Osteoblast (primary cell): ENCODE measurements around the gene SOX12. TPM values are rescaled to one million over a fixed set of nuclear protein-coding genes. Genes with fewer than 3 reads are reported as not detected.
"Not testable (repeated sequence)": the region's sequence is repeated elsewhere in the genome, so short reads cannot be mapped to it uniquely, and the experiment has no call there.

Experiments used
- DNase-seq: peaks from one replicate; pipeline ENCODE4 v3.0.0; 2011; ENCODE audit warnings: low spot score, mixed read lengths; ENCODE audit not compliant: insufficient read length; ENCODE audit errors: missing footprints
- H2AFZ ChIP-seq: 2 replicates; pipeline ENCODE4 v1.6.0; 2011; ENCODE audit warnings: mild to moderate bottlenecking, low read length
- H3K27ac ChIP-seq: 2 replicates; pipeline ENCODE4 v1.5.1; 2011; ENCODE audit warnings: mild to moderate bottlenecking, low read depth, low read length, moderate library complexity
- H3K27me3 ChIP-seq: 2 replicates; pipeline ENCODE4 v1.6.0; 2012; ENCODE audit warnings: mild to moderate bottlenecking, control low read depth, inconsistent platforms, low read length, moderate library complexity; ENCODE audit not compliant: insufficient read depth
- H3K36me3 ChIP-seq: 2 replicates; pipeline ENCODE4 v1.5.1; 2011; ENCODE audit warnings: mild to moderate bottlenecking, low read length, control low read depth, moderate library complexity; ENCODE audit not compliant: insufficient read depth
- H3K4me1 ChIP-seq: 2 replicates; pipeline ENCODE4 v1.5.1; 2011; ENCODE audit warnings: mild to moderate bottlenecking, low read length, control low read depth, moderate library complexity; ENCODE audit not compliant: insufficient read depth
- H3K4me2 ChIP-seq: 2 replicates; pipeline ENCODE4 v1.6.0; 2011; ENCODE audit warnings: mild to moderate bottlenecking, low read length; ENCODE audit not compliant: insufficient read depth
- H3K4me3 ChIP-seq: fragments of 200-600 bp; sonication (generic); 3 replicates; pipeline ENCODE4 v1.5.1; 2012; ENCODE audit warnings: mild to moderate bottlenecking, low read length, inconsistent platforms; ENCODE audit not compliant: insufficient read depth
- H3K79me2 ChIP-seq: 2 replicates; pipeline ENCODE4 v1.6.0; 2012; ENCODE audit warnings: mild to moderate bottlenecking, low read length, control low read depth, inconsistent platforms; ENCODE audit not compliant: insufficient read depth
- H3K9me3 ChIP-seq: 2 replicates; pipeline ENCODE4 v1.5.1; 2011; ENCODE audit warnings: low read depth, low read length, control low read depth
- H4K20me1 ChIP-seq: 2 replicates; pipeline ENCODE4 v1.6.0; 2012; ENCODE audit warnings: mild to moderate bottlenecking, low read length, control low read depth; ENCODE audit not compliant: insufficient read depth
- CTCF ChIP-seq: IDR thresholded peaks from 2 replicates; pipeline ENCODE4 v1.5.1; 2011; ENCODE audit warnings: mild to moderate bottlenecking, low read depth, low read length, moderate library complexity; ENCODE audit errors: extremely low read depth
- total RNA-seq: library from RNA; depleted of rRNA; stranded (reverse); fragments of >200 nt; gene quantifications from 2 replicates; pipeline ENCODE4 v1.2.3, GENCODE V29; 2012

The SOX12 gene
- total RNA-seq, 1 donor: 6.9 TPM

- Histone ChIP-seq H3K4me3 (no peak overlapping the region), H3K9me3 (no peaks in the 10 kb centered on the region), H3K27me3 (no peaks in the 10 kb centered on the region), H4K20me1 (no peaks in the 10 kb centered on the region), H3K4me1 (peaks cover 7% of the 10 kb centered on the region), H3K36me3 (no peaks in the 10 kb centered on the region), H3K27ac (no peak overlapping the region), H3K79me2 (no peaks in the 10 kb centered on the region), H3K4me2 (no peak overlapping the region), H2AFZ (no peak overlapping the region)
- TF ChIP-seq CTCF: no peak
- no peak for DNase-seq
Measured at GRCh38 chr20:376089-376488, 50.7 kb downstream of the SOX12 start.

GRCh38 chr20:376750-377149, 51.4 kb downstream of the SOX12 start:
- no peaks in the 10 kb centered on the region for H3K36me3 ChIP-seq
- no peaks in the 10 kb centered on the region for H4K20me1 ChIP-seq
- no peak for DNase-seq
- no peaks in the 10 kb centered on the region for H3K9me3 ChIP-seq
- H2AFZ ChIP-seq: no peak overlapping the region
- no peaks in the 10 kb centered on the region for H3K27me3 ChIP-seq
- H3K79me2 ChIP-seq: no peaks in the 10 kb centered on the region
- H3K4me1 ChIP-seq: peaks cover 6% of the 10 kb centered on the region
- H3K27ac ChIP-seq: no peak overlapping the region
- no peak for TF ChIP-seq CTCF
- H3K4me3 ChIP-seq: no peak overlapping the region
- H3K4me2 ChIP-seq: no peak overlapping the region

- not testable (repeated sequence) for H4K20me1 ChIP-seq, DNase-seq, H3K36me3 ChIP-seq, H3K4me1 ChIP-seq, H3K27ac ChIP-seq, H3K4me3 ChIP-seq, H3K27me3 ChIP-seq, H3K79me2 ChIP-seq, H3K9me3 ChIP-seq, H2AFZ ChIP-seq, H3K4me2 ChIP-seq
Measured at GRCh38 chr20:377578-377977, 52.2 kb downstream of the SOX12 start.

GRCh38 chr20:378961-379336, 53.6 kb downstream of the SOX12 start:
- Histone ChIP-seq H3K27ac (no peak overlapping the region), H3K27me3 (no peaks in the 10 kb centered on the region), H2AFZ (no peak overlapping the region), H3K4me2 (no peak overlapping the region), H4K20me1 (peaks cover 10% of the 10 kb centered on the region), H3K4me3 (no peak overlapping the region), H3K4me1 (no peaks in the 10 kb centered on the region), H3K9me3 (no peaks in the 10 kb centered on the region), H3K79me2 (peaks cover 10% of the 10 kb centered on the region), H3K36me3 (no peaks in the 10 kb centered on the region)
- no peak for DNase-seq
- TF ChIP-seq CTCF: no peak

Other genes with a start within 250 kb of the SOX12 start
- gene DEFB125, start 237.9 kb upstream of the SOX12 start, total RNA-seq: not detected in 2 replicates
- not detected in 2 replicates for gene DEFB126, start 183.0 kb upstream of the SOX12 start, total RNA-seq
- not detected in 2 replicates for gene DEFB127, start 168.1 kb upstream of the SOX12 start, total RNA-seq
- not detected in 2 replicates for gene DEFB128, start 135.8 kb upstream of the SOX12 start, total RNA-seq
- gene DEFB129, start 98.3 kb upstream of the SOX12 start, total RNA-seq: not detected in 2 replicates
- gene DEFB132, start 67.8 kb upstream of the SOX12 start, total RNA-seq: not detected in 2 replicates
- gene C20orf96, start 34.8 kb upstream of the SOX12 start, total RNA-seq: 2.2 and 3.5 TPM in 2 replicates
- gene ZCCHC3, start 28.0 kb upstream of the SOX12 start, total RNA-seq: 9.0 and 9.4 TPM in 2 replicates
- gene NRSN2, start 21.6 kb downstream of the SOX12 start, total RNA-seq: 39.5 and 49.6 TPM in 2 replicates
- 176 and 213 TPM in 2 replicates for gene TRIB3, start 55.2 kb downstream of the SOX12 start, total RNA-seq
- gene RBCK1, start 82.7 kb downstream of the SOX12 start, total RNA-seq: 73.1 and 104 TPM in 2 replicates
- 57.5 and 64.8 TPM in 2 replicates for gene TBC1D20, start 137.0 kb downstream of the SOX12 start, total RNA-seq
- 82.9 and 90.5 TPM in 2 replicates for gene CSNK2A1, start 218.2 kb downstream of the SOX12 start, total RNA-seq